HG03280 (cell line): ENCODE measurements around the gene PNPLA7.
"Not testable (repeated sequence)": the region's sequence is repeated elsewhere in the genome, so short reads cannot be mapped to it uniquely, and the experiment has no call there.

ENCODE experiments used
- ATAC-seq: cut with Tn5 transposase; IDR thresholded peaks from one replicate; pipeline ENCODE4 v1.9.1; 2021; ENCODE audit warnings: mild to moderate bottlenecking, moderate library complexity; ENCODE audit not compliant: unreplicated experiment

The PNPLA7 gene

DNA sequence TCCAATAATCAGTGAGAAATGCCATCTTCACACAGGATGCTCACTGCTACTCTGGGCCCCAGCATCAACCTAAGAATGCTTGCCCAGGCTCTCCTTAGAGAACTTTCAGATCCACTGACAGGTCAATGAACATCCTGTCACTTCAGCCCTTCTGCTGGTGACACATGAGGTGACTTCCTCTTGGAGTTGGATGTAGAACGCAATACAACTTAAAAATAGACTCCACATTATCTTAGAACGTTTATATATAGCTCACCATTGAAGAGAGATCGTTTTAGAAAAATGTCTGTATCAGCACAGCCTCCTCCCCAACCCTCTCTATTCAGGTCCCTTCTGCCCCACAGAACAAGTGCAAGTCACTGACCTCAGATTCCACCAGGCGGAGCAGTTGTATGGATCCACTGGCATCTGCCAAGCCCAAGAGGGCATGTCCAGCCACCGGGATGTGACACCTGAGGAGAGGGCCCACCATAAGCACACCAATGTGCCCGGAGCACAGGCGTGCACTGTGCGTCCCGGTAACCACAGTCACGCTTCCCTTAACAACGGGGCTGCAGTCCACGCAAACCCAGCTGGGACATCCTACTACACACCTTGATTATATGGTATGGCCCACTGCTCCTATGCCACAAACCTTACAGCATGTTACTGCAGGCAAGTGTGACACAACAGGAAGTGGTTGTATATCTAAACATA, 25.7 kb upstream of the PNPLA7 start:
- ATAC-seq, result no peak

DNA sequence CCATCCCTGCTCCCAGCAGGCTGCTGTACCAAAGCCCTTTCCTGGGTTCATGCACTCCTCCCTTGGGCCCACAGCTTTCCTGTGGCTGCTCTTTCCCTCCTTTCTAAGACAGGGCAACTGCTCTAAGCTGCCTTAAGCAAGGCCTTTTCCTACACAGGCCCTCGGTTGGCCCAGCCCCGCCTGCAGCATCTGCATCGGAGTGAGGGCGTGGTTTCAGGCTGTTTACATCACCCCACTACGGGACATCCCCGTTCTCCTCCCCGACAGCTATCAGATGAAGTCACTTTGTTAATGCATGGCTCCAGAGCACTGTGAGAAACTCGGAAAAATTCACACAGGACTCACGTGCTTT, 25.1 kb upstream of the PNPLA7 start:
- no peak for ATAC-seq

DNA sequence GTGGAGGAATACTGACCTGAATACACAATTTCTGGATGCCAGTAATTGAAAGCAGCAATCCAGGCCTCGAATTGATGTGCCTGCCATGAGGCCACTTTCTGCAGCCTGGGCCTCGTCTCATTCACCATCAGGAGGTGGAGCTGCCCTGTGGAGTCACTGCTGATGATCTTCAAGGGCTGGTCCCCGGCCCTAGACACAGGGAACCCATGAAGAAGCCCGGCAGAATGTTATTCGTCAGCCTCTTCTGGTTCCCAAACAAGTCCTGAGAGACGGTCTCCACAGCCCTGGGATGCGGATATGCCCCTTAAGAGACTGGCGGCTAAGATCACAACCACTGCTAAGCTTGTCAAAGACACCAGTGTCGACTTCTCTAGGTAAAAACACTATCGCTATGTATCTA, 24.0 kb upstream of the PNPLA7 start:
- ATAC-seq, result no peak

DNA sequence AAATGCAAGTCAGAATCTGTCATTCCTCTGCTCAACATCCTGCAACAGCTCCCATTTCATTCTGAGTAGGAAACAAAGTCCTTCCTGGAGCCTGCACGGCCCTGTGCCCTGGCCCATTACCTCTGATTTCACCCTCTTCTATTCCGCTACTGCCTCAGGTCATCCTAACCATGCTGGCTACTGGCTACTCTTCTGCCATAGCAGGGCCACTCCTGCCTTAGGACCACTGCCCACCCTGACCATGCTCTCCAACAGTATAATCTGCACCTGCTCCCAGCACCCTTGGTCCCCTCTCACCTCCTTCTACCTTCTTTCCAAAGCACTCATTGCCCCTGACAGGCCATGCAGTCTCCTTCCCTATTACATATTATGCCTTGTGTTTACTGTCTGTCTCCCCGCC, 20.4 kb upstream of the PNPLA7 start:
- no peak for ATAC-seq

DNA sequence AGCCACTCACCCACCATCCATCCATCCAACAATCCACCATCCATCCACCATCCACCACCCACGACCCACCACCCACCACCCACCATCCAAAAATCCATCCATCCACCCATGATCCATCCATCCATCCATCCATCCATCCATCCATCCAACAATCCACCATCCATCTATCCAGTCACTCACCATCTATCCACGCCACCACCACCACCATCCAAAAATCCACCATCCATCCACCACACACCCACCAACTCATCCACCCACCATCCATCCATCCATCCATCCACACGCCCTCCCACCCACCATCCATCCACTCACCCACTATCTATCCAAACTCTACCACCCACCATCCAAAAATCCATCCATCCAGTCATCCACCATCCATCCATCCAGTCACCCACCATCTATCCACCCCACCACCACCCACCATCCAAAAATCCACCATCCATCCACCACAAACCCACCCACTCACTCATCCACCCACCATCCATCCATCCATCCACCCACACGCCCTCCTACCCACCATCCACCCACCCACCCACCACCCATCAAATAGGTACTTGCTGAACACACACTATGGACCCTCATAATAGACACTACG, 19.5 kb upstream of the PNPLA7 start:
- no peak for ATAC-seq

DNA sequence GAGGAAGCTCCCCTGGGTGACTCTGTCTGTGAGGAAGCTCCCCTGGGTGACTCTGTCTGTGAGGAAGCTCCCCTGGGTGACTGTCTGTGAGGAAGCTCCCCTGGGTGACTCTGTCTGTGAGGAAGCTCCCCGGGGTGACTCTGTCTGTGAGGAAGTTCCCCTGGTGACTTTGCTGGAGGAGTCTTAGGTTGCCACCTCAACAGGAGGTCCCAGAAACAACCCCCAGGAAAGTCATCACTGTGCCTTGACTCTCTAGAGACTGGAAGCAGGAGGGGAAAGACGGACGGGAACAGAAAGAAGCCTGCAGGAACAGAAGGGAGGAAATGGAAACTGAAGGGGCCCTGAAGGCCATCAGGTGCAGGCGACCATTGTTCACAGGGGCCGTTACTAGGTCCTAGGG, 18.2 kb upstream of the PNPLA7 start:
- not testable (repeated sequence) for ATAC-seq

DNA sequence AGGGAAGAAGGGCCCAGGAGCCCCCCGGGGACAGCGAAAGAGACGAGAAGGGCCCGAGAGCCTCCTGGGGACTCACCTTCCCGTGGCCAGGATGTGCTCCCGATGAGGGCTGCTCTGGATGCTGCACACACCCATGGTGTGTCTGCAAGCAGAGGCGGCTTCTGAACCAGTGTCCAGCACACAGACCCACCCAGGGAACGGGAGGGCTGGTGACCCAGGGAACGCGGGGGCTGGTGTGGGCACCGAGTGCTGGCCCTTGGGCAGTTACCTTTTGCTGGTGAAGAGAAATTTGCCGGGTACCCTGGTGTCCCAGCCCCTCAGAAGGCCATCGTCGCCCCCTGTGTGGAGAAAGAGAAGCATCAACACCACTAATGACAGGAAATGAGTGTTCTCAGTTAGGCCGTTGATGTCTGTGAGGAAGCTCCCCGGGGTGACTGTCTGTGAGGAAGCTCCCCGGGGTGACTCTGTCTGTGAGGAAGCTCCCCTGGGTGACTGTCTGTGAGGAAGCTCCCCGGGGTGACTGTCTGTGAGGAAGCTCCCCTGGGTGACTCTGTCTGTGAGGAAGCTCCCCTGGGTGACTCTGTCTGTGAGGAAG, 14.7 kb upstream of the PNPLA7 start:
- ATAC-seq, result no peak

DNA sequence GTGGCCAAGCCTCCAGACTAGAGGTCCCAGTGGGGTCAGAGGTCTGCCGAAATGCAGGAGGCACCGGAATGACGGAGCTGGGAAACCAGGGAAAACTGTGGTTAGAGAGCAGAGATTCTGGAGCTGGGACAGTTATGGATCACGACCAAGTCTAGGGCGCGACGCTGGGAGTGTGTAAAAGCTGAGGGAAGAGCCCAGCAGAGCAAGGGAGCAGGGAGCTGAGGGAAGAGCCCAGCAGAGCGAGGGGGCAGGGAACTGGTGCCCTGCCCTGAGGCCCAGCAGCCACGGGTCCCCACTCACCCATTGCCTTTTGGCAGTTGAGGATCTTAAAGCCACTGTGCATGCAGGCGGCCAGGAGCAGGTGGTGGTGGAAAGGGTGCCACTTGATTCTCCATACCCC, 13.9 kb upstream of the PNPLA7 start:
- no peak for ATAC-seq

DNA sequence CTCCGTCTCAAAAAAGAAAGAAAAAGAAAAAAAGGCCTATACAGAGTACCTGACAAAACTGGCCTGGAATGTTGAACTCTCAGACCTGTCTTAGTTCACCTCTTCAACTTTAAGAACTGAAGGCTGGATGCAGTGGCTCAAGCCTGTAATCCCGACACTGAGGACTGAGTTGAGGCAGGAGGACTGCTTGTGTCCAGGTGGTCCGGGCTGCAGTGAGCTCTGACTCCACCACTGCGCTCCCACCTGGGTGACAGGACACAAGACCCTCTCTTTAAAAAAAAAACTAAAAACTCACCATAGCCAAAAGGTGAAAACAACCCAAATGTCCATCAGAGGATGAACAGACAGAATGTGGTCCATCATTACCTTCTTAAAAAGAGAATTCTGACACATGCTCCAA, 7.9 kb upstream of the PNPLA7 start:
- no peak for ATAC-seq

DNA sequence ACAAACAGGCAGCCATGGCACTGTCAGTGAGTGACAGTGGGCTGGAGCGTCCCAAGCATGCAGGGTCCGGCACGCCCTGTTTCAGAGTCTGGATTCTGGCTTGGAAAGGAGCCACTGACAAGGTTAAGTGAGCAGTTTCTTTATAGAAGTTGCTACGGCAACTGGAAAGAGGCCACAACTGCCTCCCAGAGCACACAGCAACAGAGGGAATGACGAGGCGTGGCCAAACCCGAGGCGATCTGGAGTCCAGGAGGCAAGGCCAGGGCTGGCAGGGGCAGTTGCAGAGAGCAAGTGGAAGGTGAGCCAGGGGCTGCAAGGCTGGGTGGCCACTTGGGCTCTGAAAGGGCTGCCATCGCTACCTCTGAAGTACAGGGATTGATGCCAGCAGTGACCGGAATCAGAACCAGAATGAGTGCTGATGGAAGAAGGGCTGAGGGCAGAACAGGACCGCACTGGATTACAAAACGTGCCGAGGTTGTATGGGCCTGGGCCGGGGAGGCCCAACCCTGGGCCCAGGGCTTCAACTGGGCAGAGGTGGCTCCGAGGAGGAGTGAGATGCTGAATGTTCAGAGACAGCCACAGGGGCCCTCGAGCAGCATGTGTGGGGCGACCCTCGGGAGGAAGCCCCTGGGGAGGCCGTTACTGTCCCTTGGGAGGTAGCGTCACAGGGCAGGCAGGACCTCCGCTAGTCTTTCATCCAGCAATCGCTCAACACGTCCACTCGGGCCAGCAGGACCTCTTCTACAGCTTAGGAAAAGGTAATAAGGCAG, 6.1 kb upstream of the PNPLA7 start:
- no peak for ATAC-seq

DNA sequence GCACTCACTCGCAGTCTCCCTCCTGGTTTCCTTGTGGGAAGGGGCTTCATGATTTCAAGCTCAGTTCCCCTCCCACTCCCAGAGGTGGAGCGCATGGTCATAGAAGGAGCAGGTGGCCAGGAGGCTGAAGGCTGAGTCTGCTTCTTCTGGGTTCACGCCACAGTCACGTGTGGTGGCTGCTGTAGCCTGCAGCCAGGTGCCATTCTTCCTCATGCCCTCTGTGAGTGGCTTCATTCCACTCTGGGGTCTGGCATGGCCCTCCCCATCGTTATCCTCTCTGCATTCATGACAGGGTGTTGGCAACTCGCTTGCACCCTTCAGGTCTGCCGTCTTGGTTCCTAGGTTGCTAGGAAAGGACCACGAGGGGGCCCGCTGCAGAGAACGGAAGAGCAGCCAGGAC, 5.0 kb upstream of the PNPLA7 start:
- ATAC-seq, result no peak

DNA sequence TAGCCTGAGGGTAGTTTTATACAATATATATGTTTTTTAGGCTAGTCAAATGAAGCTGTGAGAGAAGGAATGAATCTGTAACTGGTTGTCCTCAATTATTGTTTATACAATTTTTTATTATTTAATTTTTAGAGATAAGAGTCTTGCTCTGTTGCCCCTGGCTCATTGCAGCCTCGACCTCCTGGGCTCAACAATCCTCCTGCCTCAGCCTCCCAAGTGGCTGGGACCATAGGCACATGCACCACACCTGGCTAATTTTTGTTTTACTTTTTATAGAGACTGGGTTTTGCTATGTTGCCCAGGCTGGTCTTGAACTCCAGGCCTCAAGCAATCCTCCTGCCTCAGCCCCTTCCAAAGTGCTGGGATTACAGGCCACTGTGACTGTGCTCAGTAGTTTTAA, 4.1 kb upstream of the PNPLA7 start:
- no peak for ATAC-seq

DNA sequence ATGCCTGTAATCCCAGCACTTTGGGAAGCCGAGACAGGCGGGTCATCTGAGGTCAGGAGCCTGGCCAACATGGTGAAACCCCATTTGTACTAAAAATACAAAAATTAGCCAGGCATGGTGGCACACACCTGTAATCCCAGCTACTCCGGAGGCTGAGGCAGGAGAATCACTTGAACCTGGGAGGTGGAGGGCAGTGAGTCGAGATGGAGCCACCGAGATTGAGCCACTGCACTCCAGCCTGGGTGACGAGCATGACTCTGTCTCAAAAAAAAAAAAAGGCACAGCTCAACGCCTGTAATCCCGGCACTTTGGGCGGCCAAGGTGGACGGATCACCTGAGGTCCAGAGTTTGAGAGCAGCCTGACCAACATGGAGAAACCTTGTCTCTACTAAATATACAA, 3.5 kb upstream of the PNPLA7 start:
- ATAC-seq, result not testable (repeated sequence)

DNA sequence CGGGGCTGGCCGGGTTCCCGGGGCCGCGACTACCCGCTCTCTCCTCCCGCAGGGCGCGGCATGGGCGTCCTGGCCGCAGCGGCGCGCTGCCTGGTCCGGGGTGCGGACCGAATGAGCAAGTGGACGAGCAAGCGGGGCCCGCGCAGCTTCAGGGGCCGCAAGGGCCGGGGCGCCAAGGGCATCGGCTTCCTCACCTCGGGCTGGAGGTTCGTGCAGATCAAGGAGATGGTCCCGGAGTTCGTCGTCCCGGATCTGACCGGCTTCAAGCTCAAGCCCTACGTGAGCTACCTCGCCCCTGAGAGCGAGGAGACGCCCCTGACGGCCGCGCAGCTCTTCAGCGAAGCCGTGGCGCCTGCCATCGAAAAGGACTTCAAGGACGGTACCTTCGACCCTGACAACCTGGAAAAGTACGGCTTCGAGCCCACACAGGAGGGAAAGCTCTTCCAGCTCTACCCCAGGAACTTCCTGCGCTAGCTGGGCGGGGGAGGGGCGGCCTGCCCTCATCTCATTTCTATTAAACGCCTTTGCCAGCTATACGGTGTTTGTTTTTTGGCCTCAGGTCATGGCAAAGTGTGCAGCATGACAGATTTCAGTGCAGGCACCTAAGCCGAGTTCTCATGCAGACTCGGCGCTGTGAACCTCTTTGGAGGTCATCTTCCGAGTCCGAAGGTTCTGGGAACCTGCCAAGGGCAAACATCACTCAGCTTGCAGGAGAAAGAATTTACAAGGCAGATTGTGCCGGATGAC, 2.0 kb upstream of the PNPLA7 start:
- peak; percentile 7 for ATAC-seq

DNA sequence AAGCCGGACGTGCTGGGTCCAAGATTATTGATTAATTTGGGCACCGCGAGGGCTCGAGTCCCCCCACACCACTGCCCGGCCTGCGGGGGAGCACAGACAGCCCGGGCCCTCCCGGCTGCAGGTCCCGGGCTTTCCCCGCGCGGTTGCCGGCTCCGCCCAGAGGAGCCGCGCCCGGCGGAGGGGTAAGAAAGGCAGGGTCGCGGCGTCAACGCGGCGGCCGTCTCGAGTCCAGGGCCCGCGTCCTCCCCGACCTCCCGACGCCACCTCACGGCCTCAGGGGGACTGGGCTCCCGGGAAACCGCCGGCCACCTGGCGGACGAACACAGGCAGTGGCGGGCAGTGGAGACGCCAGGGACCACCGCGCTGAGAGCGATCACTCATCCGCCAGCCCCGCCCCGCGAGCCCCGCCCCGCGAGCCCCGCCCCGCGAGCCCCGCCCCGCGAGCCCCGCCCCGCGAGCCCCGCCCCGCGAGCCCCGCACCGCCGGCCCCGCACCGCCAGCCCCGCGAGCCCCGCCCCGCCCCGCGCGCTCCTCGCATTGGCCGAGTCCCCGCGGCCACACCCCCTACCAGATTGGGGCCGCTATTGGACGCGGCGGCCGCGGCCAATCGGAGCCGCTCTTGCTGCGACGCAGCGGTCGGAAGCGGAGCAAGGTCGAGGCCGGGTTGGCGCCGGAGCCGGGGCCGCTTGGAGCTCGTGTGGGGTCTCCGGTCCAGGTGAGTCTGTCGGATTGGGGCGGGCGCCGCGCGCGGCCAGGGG, 1.2 kb upstream of the PNPLA7 start, which contains the start of gene MRPL41:
Gene MRPL41 (plus strand): TSS at position 616 of the 758 bp plus-strand sequence. CDS start 203 bp downstream, outside the sequence.
- peak; percentile 87 for ATAC-seq

DNA sequence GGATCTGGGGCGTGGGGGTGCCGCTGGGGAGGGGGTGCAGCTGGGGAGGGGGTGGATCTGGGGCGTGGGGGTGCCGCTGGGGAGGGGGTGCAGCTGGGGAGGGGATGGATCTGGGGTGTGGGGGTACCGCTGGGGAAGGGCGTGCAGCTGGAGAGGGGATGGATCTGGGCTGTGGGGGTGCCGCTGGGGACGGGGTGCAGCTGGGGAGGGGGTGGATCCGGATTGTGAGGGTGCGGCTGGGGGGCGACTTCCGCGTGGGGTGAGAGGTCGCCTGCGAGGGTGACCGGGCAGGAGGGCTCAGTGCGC, 709 bp upstream of the PNPLA7 start:
- not testable (repeated sequence) for ATAC-seq

DNA sequence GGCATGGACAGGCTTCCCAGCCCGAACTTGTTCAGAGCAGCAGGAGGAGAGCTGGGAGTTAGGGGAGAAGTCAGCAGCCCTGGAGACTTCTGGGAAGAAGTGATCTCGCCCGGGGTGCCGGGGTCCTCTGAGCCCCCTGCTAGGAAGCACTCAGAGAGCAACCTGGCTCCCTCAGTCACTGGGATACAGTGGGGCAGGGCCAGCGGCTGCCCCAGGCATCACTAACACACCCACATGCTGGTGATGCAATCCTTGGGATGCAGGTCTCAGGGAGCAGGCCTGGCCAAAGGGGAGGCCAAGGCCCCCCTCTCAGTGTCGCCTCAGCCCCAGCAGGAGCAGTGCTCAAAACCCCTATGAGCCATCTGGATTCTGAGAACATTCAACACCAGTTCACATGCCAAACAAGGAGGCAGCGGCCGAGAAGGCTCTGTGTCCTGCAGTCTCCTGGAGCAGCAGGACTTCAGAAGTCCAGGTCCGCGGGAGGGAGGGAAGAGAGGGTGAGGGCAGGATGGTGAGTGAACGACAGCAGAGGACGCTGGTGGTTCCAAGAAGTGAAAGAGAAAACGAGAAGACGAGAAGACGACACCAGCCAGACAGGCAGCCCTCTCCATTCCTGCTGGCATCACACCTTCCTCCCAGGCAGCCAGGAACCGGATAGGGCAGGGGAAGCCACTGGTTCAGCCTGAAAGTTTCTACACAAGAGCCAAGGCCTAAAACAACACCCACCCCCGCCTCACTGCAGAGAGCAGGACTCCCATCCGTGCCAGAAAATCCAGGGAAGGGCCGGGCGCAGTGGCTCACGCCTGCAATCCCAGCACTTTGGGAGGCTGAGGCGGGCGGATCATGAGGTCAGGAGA, 2.3 kb downstream of the PNPLA7 start:
- ATAC-seq, result no peak

DNA sequence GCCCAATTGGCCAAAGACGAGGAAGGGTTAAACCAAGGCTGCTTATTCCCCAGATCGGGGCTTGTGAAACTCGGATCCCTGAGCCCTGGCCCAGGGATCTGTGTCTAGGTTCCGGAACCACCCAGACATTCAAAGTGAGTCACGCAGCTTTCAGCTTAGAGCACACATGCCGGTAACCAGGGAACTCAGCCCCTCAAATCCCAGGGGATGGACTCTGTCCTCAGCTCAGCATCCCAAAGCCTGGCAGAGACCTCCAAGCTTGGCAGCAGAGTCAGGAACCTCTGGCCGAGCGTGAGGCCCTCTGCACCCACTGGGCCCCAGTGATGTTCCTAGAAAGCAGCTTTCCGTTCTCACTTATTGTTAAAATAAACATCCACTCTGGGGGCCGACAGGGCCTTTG, 5.1 kb downstream of the PNPLA7 start:
- ATAC-seq, result no peak

DNA sequence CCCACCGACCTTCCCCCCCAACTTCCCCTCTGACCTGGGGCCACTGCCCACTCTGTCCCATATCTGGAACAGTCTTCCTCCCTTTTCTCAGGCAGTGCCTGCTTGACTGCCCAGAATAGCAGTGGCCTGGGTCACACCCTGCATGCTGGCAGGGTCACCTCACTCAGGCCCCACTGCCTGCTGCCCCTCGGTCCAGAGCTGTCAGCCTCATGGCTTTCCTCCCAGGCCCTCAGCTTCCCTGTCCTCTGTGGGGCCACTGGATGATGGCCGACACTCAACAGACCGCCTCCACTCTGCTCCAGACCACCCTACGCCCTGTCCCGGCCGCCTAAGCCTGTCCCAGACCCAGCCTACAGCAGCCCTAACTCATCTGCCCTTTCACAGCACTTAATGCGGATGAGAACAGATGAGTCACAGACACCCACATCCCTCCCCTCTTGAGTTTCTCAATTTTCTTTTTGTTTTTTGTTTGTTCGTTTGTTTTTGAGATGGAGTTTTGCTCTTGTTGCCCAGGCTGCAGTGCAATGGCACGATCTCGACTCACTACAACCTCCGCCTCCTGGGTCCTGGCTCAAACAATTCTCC, 5.9 kb downstream of the PNPLA7 start:
- no peak for ATAC-seq
